Adrenal gland (tissue), 19 donors: ENCODE data around the gene NDRG2. TPM values are rescaled to one million over a fixed set of nuclear protein-coding genes. Genes with fewer than 3 reads are reported as not detected.
A peak's percentile ranks its signal among the peaks of the same experiment; 100 is the strongest.

ENCODE experiments used
- DNase-seq, 7 donors: peaks; one replicate each; pipeline ENCODE4 v3.0.0-alpha.2; 2019 to 2020
- H3K27ac ChIP-seq, 5 donors: fragments of 200-600 bp; sonication (generic) in 4 of 5; 1 replicate in 3 of 5; 2 replicates in 2 of 5; pipeline versions ENCODE4 v1.5.1 to v1.8.0; 2016 to 2020; ENCODE audit warnings: mild to moderate bottlenecking in 1 of 5
- H3K27me3 ChIP-seq: fragments of 200-600 bp; 2 replicates; pipeline ENCODE4 v1.8.0; 2021
- H3K36me3 ChIP-seq, 2 donors: fragments of 200-600 bp; replicated peaks in 1 of 2; 1 replicate in 1 of 2; 2 replicates in 1 of 2; pipeline versions ENCODE4 v1.5.1 to v1.8.0; 2018 to 2022
- H3K4me1 ChIP-seq, 2 donors: fragments of 200-600 bp; replicated peaks in 1 of 2; 1 replicate in 1 of 2; 2 replicates in 1 of 2; pipeline versions ENCODE4 v1.5.1 to v1.8.0; 2018 to 2021
- H3K4me3 ChIP-seq, 4 donors: fragments of 200-600 bp; sonication (generic) in 3 of 4; one replicate each; pipeline ENCODE4 v1.5.1; 2016 to 2018
- H3K9me3 ChIP-seq, 3 donors: fragments of 200-600 bp; sonication (generic) in 1 of 3; replicated peaks in 1 of 3; 1 replicate in 2 of 3; 2 replicates in 1 of 3; pipeline versions ENCODE4 v1.5.1 to v1.8.0; 2016 to 2021
- CTCF ChIP-seq, 6 experiments: fragments of 450-650 bp in 4 of 6; fragments of 200-600 bp in 2 of 6; sonication (generic) in 1 of 6; IDR thresholded peaks; 1 replicate in 5 of 6; 2 replicates in 1 of 6; pipeline versions ENCODE4 v1.5.1 to v1.8.0; 2016 to 2021; ENCODE audit warnings: antibody characterized with exemption in 6 of 6, mild to moderate bottlenecking in 2 of 6, moderate library complexity in 1 of 6
- POLR2A ChIP-seq, 2 donors: fragments of 450-650 bp; IDR thresholded peaks; one replicate each; pipeline ENCODE4 v1.6.1; 2017; ENCODE audit warnings: antibody characterized with exemption in 2 of 2, mild to moderate bottlenecking in 2 of 2, moderate library complexity in 1 of 2
- WGBS, 4 donors: extraction: QIAGEN DNeasy Blood & Tissue Kit in 2 of 4; methylation state at CpG; one replicate each; pipeline versions ENCODE4 v1.1.5 to v1.1.7; 2013 to 2017; 5-methylcytosine and 5-hydroxymethylcytosine counted together
- intact Hi-C, 2 donors: fragments of 100-400 bp; cut with DNase I; formaldehyde crosslinking; loops; one replicate each; pipeline versions ENCODE4 v1.14.1 to v1.15.0; 2022 to 2023
- long read RNA-seq, 10 donors: library from polyadenylated mRNA in 3 of 10; unstranded in 2 of 10; stranded (forward) in 1 of 10; transcript quantifications; one replicate each; pipeline ENCODE4 v2.0.0 and lab custom pipeline, GENCODE V29; 2021 to 2026
- polyA plus RNA-seq, 3 donors: library from polyadenylated mRNA; stranded (reverse); fragments of 200-250 nt in 2 of 3; fragments of 350-450 nt in 1 of 3; fragmentation: Illumina TruSeq in 1 of 3; extraction: RNeasy Lipid Tissue Mini Kit (QIAGEN cat#74804) in 1 of 3; gene quantifications; one replicate each; pipeline ENCODE4 v1.2.3, GENCODE V29; 2013 to 2014
- total RNA-seq, 9 donors: library from RNA; depleted of rRNA in 4 of 9; stranded (reverse); fragments of >200 nt in 4 of 9; fragments of 120-200 nt in 1 of 9; fragmentation: NEBNext Ultra II Directional in 1 of 9; extraction: Animal tissue kit (Norgen Biotek cat#: 25700) in 1 of 9; gene quantifications; one replicate each; pipeline versions ENCODE4 v1.1.0 to v1.2.4, GENCODE V29; 2013 to 2023
- donor health status: healthy with polysubstance abuse.
- donor health status: Bipolar disorder and iron deficiency.
- donor health status: DM: yes; HTN: yes; CAD: no.
- donor health status: DM: no; HTN: no; CAD: no.
- donor health status: DM: no; HTN: no; CAD: no.
- donor health status: DM: yes; HTN: yes; CAD: no.

The NDRG2 gene
- total RNA-seq (1,000 to 10,000 TPM in 1 of 9 donors, 100 to 1,000 TPM in 8; 116 to 1,323 (median 677) TPM), polyA plus RNA-seq (100 to 1,000 TPM; 399 to 639 (median 619) TPM)
- long read RNA-seq, donor 1, transcript NDRG2-209 (17 exons, 2,079 nt): major isoform, 6 of 51 reads
- long read RNA-seq, donor 1, partial matches to known transcripts: 26 of 51 reads
- long read RNA-seq, donor 1, other reads (novel, unspliced or antisense): 5 of 51 reads
- long read RNA-seq, donor 2, partial matches to known transcripts: 0 of 10 reads
- long read RNA-seq, donor 2, other reads (novel, unspliced or antisense): 0 of 10 reads
- long read RNA-seq, donor 3, partial matches to known transcripts: 0 of 8 reads
- long read RNA-seq, donor 3, other reads (novel, unspliced or antisense): 0 of 8 reads
- long read RNA-seq, donor 4, transcript NDRG2-209 (17 exons, 2,079 nt): major isoform, 91 of 415 reads
- long read RNA-seq, donor 4, transcript NDRG2-227 (15 exons, 1,980 nt): minor isoform, 43 of 415 reads
- long read RNA-seq, donor 4, transcript NDRG2-208 (16 exons, 2,022 nt): minor isoform, 50 of 415 reads
- long read RNA-seq, donor 4, transcript NDRG2-251 (16 exons, 2,880 nt): minor isoform, 18 of 415 reads
- long read RNA-seq, donor 4, partial matches to known transcripts: 43 of 415 reads
- long read RNA-seq, donor 4, other reads (novel, unspliced or antisense): 132 of 415 reads
- long read RNA-seq, donor 5, transcript NDRG2-208 (16 exons, 2,022 nt): minor isoform, 191 of 1,505 reads
- long read RNA-seq, donor 5, transcript NDRG2-209 (17 exons, 2,079 nt): major isoform, 374 of 1,505 reads
- long read RNA-seq, donor 5, transcript NDRG2-211 (16 exons, 2,054 nt): minor isoform, 87 of 1,505 reads
- long read RNA-seq, donor 5, transcript NDRG2-227 (15 exons, 1,980 nt): minor isoform, 121 of 1,505 reads
- long read RNA-seq, donor 5, partial matches to known transcripts: 99 of 1,505 reads
- long read RNA-seq, donor 5, other reads (novel, unspliced or antisense): 477 of 1,505 reads
- long read RNA-seq, donor 6, transcript NDRG2-209 (17 exons, 2,079 nt): minor isoform, 67 of 422 reads
- long read RNA-seq, donor 6, transcript NDRG2-227 (15 exons, 1,980 nt): major isoform, 71 of 422 reads
- long read RNA-seq, donor 6, transcript NDRG2-202 (17 exons, 2,122 nt): minor isoform, 10 of 422 reads
- long read RNA-seq, donor 6, transcript NDRG2-208 (16 exons, 2,022 nt): minor isoform, 46 of 422 reads
- long read RNA-seq, donor 6, partial matches to known transcripts: 41 of 422 reads
- long read RNA-seq, donor 6, other reads (novel, unspliced or antisense): 149 of 422 reads
- long read RNA-seq, donor 7, partial matches to known transcripts: 6 of 9 reads
- long read RNA-seq, donor 7, other reads (novel, unspliced or antisense): 0 of 9 reads
- long read RNA-seq, donor 8, transcript NDRG2-209 (17 exons, 2,079 nt): major isoform, 5 of 44 reads
- long read RNA-seq, donor 8, partial matches to known transcripts: 30 of 44 reads
- long read RNA-seq, donor 8, other reads (novel, unspliced or antisense): 0 of 44 reads
- long read RNA-seq, donor 9, partial matches to known transcripts: 0 of 7 reads
- long read RNA-seq, donor 9, other reads (novel, unspliced or antisense): 0 of 7 reads
- long read RNA-seq, donor 10, partial matches to known transcripts: 0 of 8 reads
- long read RNA-seq, donor 10, other reads (novel, unspliced or antisense): 0 of 8 reads

DNA sequence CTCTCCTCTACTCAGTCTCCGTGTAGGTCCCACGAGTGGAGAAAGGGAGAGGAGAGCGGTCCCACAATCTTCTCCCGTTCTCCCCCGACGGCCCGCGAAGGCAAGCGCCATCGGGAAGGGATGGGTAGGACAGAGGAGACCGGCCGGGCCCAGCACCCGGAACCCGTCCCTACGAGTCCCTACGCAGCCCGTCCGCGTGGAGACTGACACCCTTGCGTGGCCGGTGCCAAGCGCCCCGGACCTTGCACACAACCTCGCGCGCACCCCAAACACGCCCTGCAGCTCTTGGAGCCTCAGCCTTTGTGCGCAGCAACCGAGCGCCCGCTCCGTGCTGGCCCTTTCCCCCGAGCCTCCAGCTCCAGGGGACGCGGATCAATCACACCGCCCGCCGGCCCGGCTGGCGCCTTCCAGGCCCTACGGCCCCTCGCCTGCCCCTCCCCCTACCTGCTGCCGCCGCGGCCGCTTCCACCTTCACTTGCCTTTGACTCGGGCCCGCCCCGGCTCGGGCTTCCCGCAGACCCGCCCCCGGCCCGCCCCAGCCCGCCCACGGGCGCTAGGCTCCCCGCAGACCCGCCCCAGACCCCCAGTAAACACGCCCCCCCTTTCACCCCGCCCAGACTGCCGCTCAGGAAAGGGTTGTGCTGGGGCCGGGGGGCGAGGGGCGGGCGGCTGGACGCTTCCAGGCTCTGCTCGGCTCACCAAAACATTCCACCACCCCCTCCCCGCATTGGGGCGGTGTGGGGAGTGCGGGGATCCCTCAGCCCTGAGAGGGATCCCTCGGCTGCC, at the start of gene NDRG2:
NDRG2 (minus strand) TSS at position 477 of the 786 bp plus-strand sequence. CDS start 1,746 bp downstream, outside the sequence.
- Histone ChIP-seq H3K4me3 (peak within 1 kb of the TSS; percentile 64 to 71 (median 65)), H3K27ac (peak within 1 kb of the TSS; percentile 43 to 93 (median 68)), H3K4me1 (peaks cover 36 to 50% of the 10 kb centered on the region in 2 donors), H3K27me3 (no peaks in the 10 kb centered on the region), H3K9me3 (no peaks in the 10 kb centered on the region), H3K36me3 (peaks cover 0 to 23% of the 10 kb centered on the region in 2 donors)
- WGBS, 4 donors: 0 to 1% (median 0%) methylated on average over 33 to 72 of the region's 72 CpGs
- intact Hi-C loops: loop anchor here in 1 of 2 donors (5.0 kb wide), 1 partner anchor 68 kb away; no protein-coding TSS in a partner anchor
- peak; percentile 79 to 91 (median 86) for DNase-seq
- TF ChIP-seq CTCF (IDR thresholded peaks at IDR 0.05) (no peak), POLR2A (IDR thresholded peaks at IDR 0.05) (peak; percentile 37 to 63)

DNA sequence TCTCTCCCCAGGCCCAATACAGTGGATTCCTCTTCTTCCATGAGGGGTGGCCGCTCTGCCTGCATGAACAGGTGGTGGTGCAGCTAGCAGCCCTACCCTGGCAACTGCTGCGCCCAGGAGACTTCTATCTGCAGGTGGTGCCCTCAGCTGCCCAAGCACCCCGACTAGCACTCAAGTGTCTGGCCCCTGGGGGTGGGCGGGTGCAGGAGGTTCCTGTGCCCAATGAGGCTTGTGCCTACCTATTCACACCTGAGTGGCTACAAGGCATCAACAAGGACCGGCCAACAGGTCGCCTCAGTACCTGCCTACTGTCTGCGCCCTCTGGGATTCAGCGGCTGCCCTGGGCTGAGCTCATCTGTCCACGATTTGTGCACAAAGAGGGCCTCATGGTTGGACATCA, 49.1 kb upstream of the NDRG2 start:
- TF ChIP-seq POLR2A (IDR thresholded peaks at IDR 0.05) (no peak), CTCF (IDR thresholded peaks at IDR 0.05) (no peak)
- intact Hi-C loops: no loop called here
- WGBS, 4 donors: 90 to 96% (median 92%) methylated on average over 4 to 9 of the region's 9 CpGs
- Histone ChIP-seq H3K27me3 (no peaks in the 10 kb centered on the region), H3K4me1 (peaks cover 23 to 28% of the 10 kb centered on the region in 2 donors), H3K27ac (no peak overlapping the region), H3K9me3 (no peaks in the 10 kb centered on the region), H3K36me3 (peaks cover 0 to 61% of the 10 kb centered on the region in 2 donors), H3K4me3 (no peak overlapping the region)
- peak in 1 of 7 donors; percentile 20 for DNase-seq

DNA sequence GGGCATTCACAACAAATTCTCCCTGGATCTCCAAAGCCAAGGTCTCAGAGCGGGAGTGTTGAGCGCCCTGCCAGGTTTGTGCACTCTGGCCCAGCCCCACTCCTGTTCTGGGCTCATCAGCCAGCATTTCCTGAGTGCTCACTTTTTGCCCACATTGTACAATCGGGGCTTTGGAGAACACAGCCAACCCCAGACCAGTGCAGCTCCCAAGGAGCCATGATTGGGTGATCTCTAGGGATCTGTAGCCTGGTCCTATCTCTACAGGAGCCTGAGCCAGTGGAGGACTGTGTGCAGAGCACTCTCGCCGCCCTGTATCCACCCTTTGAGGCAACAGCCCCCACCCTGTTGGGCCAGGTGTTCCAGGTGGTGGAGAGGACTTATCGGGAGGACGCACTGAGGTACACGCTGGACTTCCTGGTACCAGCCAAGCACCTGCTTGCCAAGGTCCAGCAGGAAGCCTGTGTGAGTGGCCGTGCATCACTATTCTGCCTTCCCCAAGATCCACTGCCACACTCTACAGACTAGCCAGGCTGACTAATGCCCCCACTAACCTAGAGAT, 48.0 kb upstream of the NDRG2 start:
- H3K9me3 ChIP-seq: no peaks in the 10 kb centered on the region
- no peak overlapping the region for H3K4me3 ChIP-seq
- intact Hi-C loops: no loop called here
- TF ChIP-seq CTCF (IDR thresholded peaks at IDR 0.05) (no peak), POLR2A (IDR thresholded peaks at IDR 0.05) (no peak)
- peak overlapping the region in 3 of 5 donors; percentile 85 to 93 (median 90) for H3K27ac ChIP-seq
- H3K27me3 ChIP-seq: no peaks in the 10 kb centered on the region
- peaks cover 0 to 50% of the 10 kb centered on the region in 2 donors for H3K36me3 ChIP-seq
- 54 to 74% (median 70%) methylated on average over 1 to 9 of the region's 9 CpGs for WGBS, 4 donors
- DNase-seq: peak in 1 of 7 donors; percentile 33
- peaks cover 25 to 34% of the 10 kb centered on the region in 2 donors for H3K4me1 ChIP-seq
